Neural cell (in vitro differentiated cells): ENCODE measurements around the gene RRAS2. TPM values are rescaled to one million over a fixed set of nuclear protein-coding genes. Genes with fewer than 3 reads are reported as not detected.

ENCODE experiments used
- H2AFZ ChIP-seq: fragments of 200-600, 300-800 bp; sonication (generic), shearing (Covaris generic); 2 replicates; pipeline ENCODE4 v1.6.0; 2014; ENCODE audit warnings: low read depth, mild to moderate bottlenecking, antibody characterized with exemption, low read length, moderate library complexity
- H3F3A ChIP-seq: fragments of 200-600 bp; shearing (Covaris generic); 2 replicates; pipeline ENCODE4 v1.6.1; 2016; ENCODE audit warnings: mild to moderate bottlenecking, moderate library complexity, mixed read lengths, antibody characterized with exemption, low read length; ENCODE audit not compliant: insufficient read depth, poor library complexity, severe bottlenecking
- H3K27ac ChIP-seq: fragments of 200-600, 300-800 bp; sonication (generic), shearing (Covaris generic); 2 replicates; pipeline ENCODE4 v1.5.1; 2014; ENCODE audit warnings: mild to moderate bottlenecking, low read length, moderate library complexity
- H3K27me3 ChIP-seq: fragments of 300-800, 200-600 bp; sonication (generic), shearing (Covaris generic); 2 replicates; pipeline ENCODE4 v1.6.0; 2014; ENCODE audit warnings: mild to moderate bottlenecking, low read depth, low read length, moderate library complexity; ENCODE audit not compliant: insufficient read depth
- H3K36me3 ChIP-seq: fragments of 300-800, 200-600 bp; sonication (generic), shearing (Covaris generic); 2 replicates; pipeline ENCODE4 v1.5.1; 2014; ENCODE audit warnings: mild to moderate bottlenecking, antibody characterized with exemption, low read length, moderate library complexity; ENCODE audit not compliant: insufficient read depth
- H3K4me2 ChIP-seq: fragments of 300-800, 200-600 bp; sonication (generic), shearing (Covaris generic); 2 replicates; pipeline ENCODE4 v1.6.0; 2014; ENCODE audit warnings: mild to moderate bottlenecking, low read length
- H3K4me3 ChIP-seq: fragments of 300-800, 200-600 bp; sonication (generic), shearing (Covaris generic); 2 replicates; pipeline ENCODE4 v1.5.1; 2014; ENCODE audit warnings: mild to moderate bottlenecking, low read length, moderate library complexity
- H3K79me2 ChIP-seq: fragments of 200-600 bp; shearing (Covaris generic); replicated peaks from 2 replicates; pipeline ENCODE4 v1.6.0; 2014; ENCODE audit warnings: mild to moderate bottlenecking, low read length, moderate library complexity; ENCODE audit not compliant: insufficient read depth
- H3K9ac ChIP-seq: fragments of 300-800, 200-600 bp; sonication (generic), shearing (Covaris generic); 2 replicates; pipeline ENCODE4 v1.6.1; 2016; ENCODE audit warnings: mild to moderate bottlenecking, low read length, mixed read lengths
- H3K9me2 ChIP-seq: fragments of 200-600 bp; shearing (Covaris generic); 2 replicates; pipeline ENCODE4 v1.6.1; 2016; ENCODE audit warnings: mild to moderate bottlenecking, low read length, mixed read lengths; ENCODE audit not compliant: insufficient read depth
- H3K9me3 ChIP-seq: fragments of 200-600, 300-800 bp; sonication (generic), shearing (Covaris generic); 2 replicates; pipeline ENCODE4 v1.6.1; 2016; ENCODE audit warnings: mild to moderate bottlenecking, mixed run types, low read length, moderate library complexity, mixed read lengths
- H4K20me1 ChIP-seq: fragments of 200-600 bp; shearing (Covaris generic); 2 replicates; pipeline ENCODE4 v1.6.1; 2016; ENCODE audit warnings: mild to moderate bottlenecking, mixed run types; ENCODE audit not compliant: insufficient read depth
- EP300 ChIP-seq: fragments of 450-650 bp; conservative IDR thresholded peaks from 2 replicates; pipeline ENCODE4 v1.6.1; 2014; ENCODE audit warnings: antibody characterized with exemption, mild to moderate bottlenecking, moderate library complexity; ENCODE audit not compliant: poor library complexity, severe bottlenecking
- EZH2 ChIP-seq: fragments of 200-600, 300-800 bp; shearing (Covaris generic), sonication (generic); IDR thresholded peaks from 2 replicates; pipeline ENCODE4 v1.6.1; 2014; ENCODE audit warnings: antibody characterized with exemption, low read length, borderline replicate concordance, mild to moderate bottlenecking; ENCODE audit not compliant: insufficient read depth, poor library complexity, severe bottlenecking
- MXI1 ChIP-seq: fragments of 450-650 bp; conservative IDR thresholded peaks from 2 replicates; pipeline ENCODE4 v1.6.1; 2014; ENCODE audit warnings: antibody characterized with exemption, mild to moderate bottlenecking; ENCODE audit not compliant: poor library complexity, severe bottlenecking
- POLR2AphosphoS5 ChIP-seq: IDR thresholded peaks from 2 replicates; pipeline ENCODE4 v1.6.1; 2012
- RAD21 ChIP-seq: fragments of 450-650 bp; conservative IDR thresholded peaks from 2 replicates; pipeline ENCODE4 v1.6.1; 2014; ENCODE audit warnings: antibody characterized with exemption, mild to moderate bottlenecking, moderate library complexity
- SMC3 ChIP-seq: fragments of 450-650 bp; conservative IDR thresholded peaks from 2 replicates; pipeline ENCODE4 v1.6.1; 2014; ENCODE audit warnings: antibody characterized with exemption, mild to moderate bottlenecking, moderate library complexity; ENCODE audit not compliant: poor library complexity
- TAF1 ChIP-seq: IDR thresholded peaks from 2 replicates; pipeline ENCODE4 v1.6.1; 2012; ENCODE audit warnings: low read depth
- polyA plus RNA-seq: library from polyadenylated mRNA; depleted of rRNA; stranded (reverse); fragments of >200 nt; gene quantifications from 2 replicates; pipeline ENCODE4 v1.2.3, GENCODE V29; 2014
- TF ChIP-seq, protein P1 (sequence below): IDR thresholded peaks from 2 replicates; pipeline ENCODE4 v1.6.1; 2012; ENCODE audit warnings: borderline replicate concordance
- TF ChIP-seq, protein P2 (sequence below): fragments of 450-650 bp; IDR thresholded peaks from 2 replicates; pipeline ENCODE4 v1.5.1; 2014; ENCODE audit warnings: antibody characterized with exemption, mild to moderate bottlenecking, moderate library complexity; ENCODE audit not compliant: poor library complexity, severe bottlenecking

RRAS2 gene
- polyA plus RNA-seq, 1 donor from 2014 or later = 47.3 TPM

DNA sequence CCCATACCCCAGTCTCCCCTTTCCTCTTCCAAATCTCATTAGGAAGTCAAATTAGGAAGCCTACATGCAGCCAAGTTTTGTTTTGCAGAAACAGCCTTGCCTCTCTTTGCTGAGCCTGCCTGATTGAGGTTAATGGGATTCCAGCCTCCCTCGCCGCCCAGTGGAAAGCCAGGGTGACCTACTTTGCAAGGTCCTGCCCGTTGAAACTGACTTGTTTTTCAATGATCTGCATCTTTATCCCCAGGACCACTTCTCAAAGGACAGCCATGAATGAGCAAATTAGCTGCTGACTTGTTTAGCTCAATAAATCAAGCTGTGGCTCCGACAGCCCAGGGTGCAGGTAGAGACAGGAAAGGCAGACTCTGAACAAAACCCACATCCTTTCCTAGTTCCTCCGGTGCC is 110.4 kb downstream of the RRAS2 start:
- Histone ChIP-seq H3K4me3 (no peak overlapping the region), H3F3A (no peaks in the 10 kb centered on the region), H3K4me2 (no peak overlapping the region), H3K36me3 (no peaks in the 10 kb centered on the region), H2AFZ (no peak overlapping the region), H3K27ac (no peak overlapping the region), H3K9me2 (no peaks in the 10 kb centered on the region), H3K9ac (no peak overlapping the region), H3K27me3 (no peaks in the 10 kb centered on the region), H4K20me1 (no peaks in the 10 kb centered on the region), H3K9me3 (no peaks in the 10 kb centered on the region), H3K79me2 (no peaks in the 10 kb centered on the region)
- TF ChIP-seq MXI1 = no peak
- TF ChIP-seq, protein P1, sequence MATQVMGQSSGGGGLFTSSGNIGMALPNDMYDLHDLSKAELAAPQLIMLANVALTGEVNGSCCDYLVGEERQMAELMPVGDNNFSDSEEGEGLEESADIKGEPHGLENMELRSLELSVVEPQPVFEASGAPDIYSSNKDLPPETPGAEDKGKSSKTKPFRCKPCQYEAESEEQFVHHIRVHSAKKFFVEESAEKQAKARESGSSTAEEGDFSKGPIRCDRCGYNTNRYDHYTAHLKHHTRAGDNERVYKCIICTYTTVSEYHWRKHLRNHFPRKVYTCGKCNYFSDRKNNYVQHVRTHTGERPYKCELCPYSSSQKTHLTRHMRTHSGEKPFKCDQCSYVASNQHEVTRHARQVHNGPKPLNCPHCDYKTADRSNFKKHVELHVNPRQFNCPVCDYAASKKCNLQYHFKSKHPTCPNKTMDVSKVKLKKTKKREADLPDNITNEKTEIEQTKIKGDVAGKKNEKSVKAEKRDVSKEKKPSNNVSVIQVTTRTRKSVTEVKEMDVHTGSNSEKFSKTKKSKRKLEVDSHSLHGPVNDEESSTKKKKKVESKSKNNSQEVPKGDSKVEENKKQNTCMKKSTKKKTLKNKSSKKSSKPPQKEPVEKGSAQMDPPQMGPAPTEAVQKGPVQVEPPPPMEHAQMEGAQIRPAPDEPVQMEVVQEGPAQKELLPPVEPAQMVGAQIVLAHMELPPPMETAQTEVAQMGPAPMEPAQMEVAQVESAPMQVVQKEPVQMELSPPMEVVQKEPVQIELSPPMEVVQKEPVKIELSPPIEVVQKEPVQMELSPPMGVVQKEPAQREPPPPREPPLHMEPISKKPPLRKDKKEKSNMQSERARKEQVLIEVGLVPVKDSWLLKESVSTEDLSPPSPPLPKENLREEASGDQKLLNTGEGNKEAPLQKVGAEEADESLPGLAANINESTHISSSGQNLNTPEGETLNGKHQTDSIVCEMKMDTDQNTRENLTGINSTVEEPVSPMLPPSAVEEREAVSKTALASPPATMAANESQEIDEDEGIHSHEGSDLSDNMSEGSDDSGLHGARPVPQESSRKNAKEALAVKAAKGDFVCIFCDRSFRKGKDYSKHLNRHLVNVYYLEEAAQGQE = no peak
- no peak for TF ChIP-seq POLR2AphosphoS5
- no peak for TF ChIP-seq RAD21
- TF ChIP-seq SMC3 = no peak
- TF ChIP-seq EZH2 = no peak
- TF ChIP-seq, protein P2, sequence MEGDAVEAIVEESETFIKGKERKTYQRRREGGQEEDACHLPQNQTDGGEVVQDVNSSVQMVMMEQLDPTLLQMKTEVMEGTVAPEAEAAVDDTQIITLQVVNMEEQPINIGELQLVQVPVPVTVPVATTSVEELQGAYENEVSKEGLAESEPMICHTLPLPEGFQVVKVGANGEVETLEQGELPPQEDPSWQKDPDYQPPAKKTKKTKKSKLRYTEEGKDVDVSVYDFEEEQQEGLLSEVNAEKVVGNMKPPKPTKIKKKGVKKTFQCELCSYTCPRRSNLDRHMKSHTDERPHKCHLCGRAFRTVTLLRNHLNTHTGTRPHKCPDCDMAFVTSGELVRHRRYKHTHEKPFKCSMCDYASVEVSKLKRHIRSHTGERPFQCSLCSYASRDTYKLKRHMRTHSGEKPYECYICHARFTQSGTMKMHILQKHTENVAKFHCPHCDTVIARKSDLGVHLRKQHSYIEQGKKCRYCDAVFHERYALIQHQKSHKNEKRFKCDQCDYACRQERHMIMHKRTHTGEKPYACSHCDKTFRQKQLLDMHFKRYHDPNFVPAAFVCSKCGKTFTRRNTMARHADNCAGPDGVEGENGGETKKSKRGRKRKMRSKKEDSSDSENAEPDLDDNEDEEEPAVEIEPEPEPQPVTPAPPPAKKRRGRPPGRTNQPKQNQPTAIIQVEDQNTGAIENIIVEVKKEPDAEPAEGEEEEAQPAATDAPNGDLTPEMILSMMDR = no peak
- no peak for TF ChIP-seq EP300

DNA sequence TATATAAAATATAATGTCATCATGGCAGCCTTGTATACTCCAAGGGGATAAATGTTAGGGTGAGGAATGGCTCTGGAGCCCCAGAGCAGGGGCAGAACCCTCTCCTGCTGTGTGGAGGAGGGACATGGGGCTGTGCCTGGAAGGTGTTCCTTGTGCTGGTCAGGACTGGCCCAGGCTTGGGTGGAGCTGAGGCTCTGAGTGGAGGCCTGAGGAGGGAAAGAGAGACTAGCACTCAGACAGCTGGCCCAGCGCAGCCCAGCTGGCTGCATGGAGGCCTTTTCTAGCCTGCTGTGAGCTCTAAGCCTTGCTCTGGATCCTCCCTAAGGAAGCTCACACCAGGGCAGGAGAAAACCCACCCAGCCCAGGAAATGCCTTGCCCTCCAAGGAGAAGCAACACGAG is 113.5 kb downstream of the RRAS2 start:
- Histone ChIP-seq H3K79me2 (no peaks in the 10 kb centered on the region), H3K27me3 (no peaks in the 10 kb centered on the region), H3K27ac (no peak overlapping the region), H3F3A (no peaks in the 10 kb centered on the region), H3K9me2 (no peaks in the 10 kb centered on the region), H2AFZ (no peak overlapping the region), H3K36me3 (no peaks in the 10 kb centered on the region), H3K9ac (no peak overlapping the region), H4K20me1 (no peaks in the 10 kb centered on the region), H3K9me3 (no peaks in the 10 kb centered on the region), H3K4me3 (no peak overlapping the region), H3K4me2 (no peak overlapping the region)
- no peak for TF ChIP-seq EZH2
- no peak for TF ChIP-seq POLR2AphosphoS5
- TF ChIP-seq SMC3 = no peak
- TF ChIP-seq, protein P1 = no peak
- TF ChIP-seq, protein P2 = no peak
- no peak for TF ChIP-seq TAF1
- no peak for TF ChIP-seq RAD21
- no peak for TF ChIP-seq EP300
